Subcutaneous adipose tissue (tissue), 4 donors: ENCODE measurements around the gene ARHGAP42. TPM values are rescaled to one million over a fixed set of nuclear protein-coding genes. Genes with fewer than 3 reads are reported as not detected.

Experiments
- total RNA-seq, 4 donors: library from RNA; depleted of rRNA; stranded (reverse); fragments of >200 nt; gene quantifications; one replicate each; pipeline ENCODE4 v1.1.0, GENCODE V29; 2016
- TF ChIP-seq, protein P1 (sequence below): fragments of 450-650 bp; IDR thresholded peaks from one replicate; pipeline ENCODE4 v1.5.1; 2016; ENCODE audit warnings: low read depth, mild to moderate bottlenecking, control low read depth, antibody characterized with exemption, moderate library complexity

ARHGAP42 gene
- total RNA-seq, 4 donors from 2014 or later = 15.3 to 31.5 (median 30.5) TPM

DNA sequence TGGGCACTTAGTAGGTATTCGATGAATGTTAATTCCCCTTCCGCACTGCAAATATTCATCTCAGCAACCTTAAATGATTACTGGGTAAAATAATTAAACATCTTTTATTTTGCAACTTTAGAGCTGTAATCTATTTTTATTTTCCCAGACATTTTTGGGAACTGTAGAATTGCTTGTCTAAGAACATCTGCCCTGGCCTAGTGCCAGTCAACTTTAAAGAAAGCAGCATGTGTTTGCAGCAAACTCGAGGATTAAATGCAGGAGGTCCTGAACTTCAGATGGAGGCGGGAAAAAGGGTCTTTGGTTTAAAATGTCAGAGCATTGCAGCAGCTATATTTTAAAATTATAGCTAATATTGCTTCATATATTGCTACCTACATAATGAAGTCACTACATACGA, 252.5 kb downstream of the ARHGAP42 start:
- TF ChIP-seq, protein P1, sequence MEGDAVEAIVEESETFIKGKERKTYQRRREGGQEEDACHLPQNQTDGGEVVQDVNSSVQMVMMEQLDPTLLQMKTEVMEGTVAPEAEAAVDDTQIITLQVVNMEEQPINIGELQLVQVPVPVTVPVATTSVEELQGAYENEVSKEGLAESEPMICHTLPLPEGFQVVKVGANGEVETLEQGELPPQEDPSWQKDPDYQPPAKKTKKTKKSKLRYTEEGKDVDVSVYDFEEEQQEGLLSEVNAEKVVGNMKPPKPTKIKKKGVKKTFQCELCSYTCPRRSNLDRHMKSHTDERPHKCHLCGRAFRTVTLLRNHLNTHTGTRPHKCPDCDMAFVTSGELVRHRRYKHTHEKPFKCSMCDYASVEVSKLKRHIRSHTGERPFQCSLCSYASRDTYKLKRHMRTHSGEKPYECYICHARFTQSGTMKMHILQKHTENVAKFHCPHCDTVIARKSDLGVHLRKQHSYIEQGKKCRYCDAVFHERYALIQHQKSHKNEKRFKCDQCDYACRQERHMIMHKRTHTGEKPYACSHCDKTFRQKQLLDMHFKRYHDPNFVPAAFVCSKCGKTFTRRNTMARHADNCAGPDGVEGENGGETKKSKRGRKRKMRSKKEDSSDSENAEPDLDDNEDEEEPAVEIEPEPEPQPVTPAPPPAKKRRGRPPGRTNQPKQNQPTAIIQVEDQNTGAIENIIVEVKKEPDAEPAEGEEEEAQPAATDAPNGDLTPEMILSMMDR = no peak

DNA sequence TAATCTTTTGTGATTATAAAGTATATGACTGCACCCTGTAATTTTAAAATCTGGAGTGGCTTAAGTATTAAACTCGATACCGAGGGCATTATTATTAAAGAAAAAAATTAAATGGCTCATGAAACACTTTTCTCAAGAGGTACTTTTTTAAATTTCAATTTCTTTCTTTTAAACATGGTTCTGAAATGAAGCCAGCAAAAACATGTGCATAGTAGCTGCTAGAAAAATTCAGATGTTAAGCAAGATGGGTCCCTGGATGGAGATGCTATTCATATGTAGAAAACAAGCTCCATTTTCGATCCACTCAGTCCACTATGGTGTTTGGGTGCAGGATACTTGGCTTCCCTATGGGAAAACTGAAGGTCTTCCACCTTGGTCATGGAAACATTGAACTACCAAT, 253.0 kb downstream of the ARHGAP42 start:
- TF ChIP-seq, protein P1 = no peak

DNA sequence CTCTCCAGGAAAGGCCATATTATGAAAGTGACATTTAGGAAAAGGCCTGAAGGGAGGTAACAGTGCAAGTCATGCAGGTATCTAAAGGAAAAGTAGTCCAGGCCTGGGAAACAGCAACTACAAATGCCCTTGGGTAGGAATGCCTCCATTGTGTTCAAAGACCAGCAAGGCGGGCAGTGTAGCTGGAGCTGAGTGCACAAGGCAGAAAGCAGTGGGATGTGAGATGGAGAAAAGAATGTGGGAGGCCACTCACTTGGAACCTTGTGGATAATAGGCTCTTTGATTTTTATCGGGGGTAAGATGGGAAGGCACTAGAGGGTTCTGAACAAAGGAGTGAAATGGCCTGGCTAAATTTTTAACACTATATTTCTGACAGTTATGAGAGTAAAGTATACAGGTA, 253.9 kb downstream of the ARHGAP42 start:
- TF ChIP-seq, protein P1 = no peak

DNA sequence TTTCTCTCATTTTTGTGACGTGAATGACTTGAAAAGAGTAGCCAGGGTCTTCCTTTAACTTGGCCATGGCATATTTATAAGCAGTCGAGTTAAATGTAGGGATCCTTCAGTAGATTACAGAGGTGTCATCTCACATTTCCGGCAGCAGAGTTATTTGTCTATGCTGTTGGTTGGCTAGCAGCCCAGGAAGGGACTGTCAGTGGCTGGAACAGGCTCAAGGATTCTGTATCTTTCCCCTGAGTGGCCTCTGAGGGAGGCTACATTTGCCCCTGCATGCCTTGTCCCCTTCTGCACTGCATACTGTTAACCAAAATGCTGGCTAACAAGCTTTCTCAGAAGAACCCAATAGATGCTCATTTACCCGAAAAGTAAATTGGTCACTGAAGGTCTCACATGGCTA, 254.9 kb downstream of the ARHGAP42 start:
- TF ChIP-seq, protein P1 = no peak

DNA sequence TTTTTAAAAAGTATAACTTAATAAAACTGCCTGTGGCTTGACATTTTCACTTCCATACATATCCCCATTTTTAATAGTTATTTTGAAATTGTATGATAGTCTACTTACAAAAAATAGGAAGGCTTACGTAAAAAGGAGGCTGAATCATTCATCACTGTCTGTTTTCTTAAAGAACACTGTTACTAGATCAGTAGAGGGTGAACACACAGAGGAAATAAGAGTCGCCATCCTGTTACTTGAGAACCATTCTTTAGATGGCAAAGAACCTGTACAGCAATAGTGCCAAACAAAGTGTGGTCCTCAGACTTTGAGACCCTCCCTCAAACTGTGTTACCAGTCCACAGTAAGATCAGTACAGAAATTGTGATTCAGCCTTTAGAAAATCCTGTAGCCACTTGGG, 261.8 kb downstream of the ARHGAP42 start:
- TF ChIP-seq, protein P1 = no peak

DNA sequence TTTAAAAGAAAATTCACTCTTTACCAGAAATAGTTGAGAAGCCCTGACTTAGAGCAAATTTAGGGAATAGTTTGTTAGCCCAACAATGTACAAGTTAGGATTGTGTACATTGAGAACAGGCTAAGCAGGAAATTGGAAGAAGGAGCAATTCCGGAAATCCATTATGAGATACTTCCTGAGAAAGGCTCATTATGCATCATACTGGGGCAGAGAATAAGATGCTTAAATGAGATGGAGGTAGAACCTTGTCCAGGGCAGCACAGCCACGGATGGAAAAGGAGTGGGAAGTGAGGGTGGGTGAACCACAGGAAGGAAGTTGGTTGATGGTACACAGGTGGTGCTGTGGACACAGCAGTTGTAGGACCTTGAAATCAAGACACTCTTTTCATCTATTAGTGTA, 262.4 kb downstream of the ARHGAP42 start:
- TF ChIP-seq, protein P1 = no peak

DNA sequence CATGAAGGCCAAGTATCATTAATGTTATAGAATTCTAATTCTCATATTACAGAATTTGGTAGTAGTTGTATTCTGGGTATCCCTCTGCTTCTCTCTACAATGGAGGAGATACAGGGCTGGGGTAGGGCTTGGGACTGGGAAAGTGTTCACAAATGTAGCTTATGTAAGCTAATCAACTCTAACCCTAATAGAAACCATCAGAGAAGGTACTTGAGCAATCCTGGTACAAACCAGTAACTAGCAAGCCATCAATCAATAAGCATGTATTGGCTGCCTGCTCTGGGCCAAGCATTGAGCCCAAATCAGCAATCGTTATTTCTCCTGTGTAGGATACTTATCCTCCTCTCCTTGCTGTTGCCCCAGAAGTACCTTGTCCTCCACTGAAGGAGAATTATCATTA, 268.2 kb downstream of the ARHGAP42 start:
- TF ChIP-seq, protein P1 = no peak

DNA sequence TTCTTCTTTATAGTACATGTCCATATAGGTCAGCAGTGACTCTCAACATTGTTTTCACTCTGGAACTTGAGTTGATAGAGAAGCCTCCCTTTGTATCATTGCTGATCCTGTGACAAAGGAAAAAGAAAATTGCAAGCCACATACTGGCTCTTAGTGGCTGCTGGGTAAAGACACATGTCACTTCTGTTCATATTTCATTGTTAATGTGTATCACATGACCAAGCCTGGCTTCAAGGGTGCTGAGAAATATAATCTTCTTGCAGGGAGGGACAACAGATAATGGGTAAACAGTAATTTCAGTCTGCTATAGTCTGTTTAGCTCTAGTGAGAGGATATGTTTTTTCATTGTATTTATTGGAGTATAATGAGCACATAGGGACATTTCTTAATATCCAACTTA, 269.3 kb downstream of the ARHGAP42 start:
- TF ChIP-seq, protein P1 = no peak
